SK-N-MC (cell line): ENCODE results near the gene TADA2B.

Experiments
- DNase-seq: peaks from one replicate; pipeline ENCODE4 v3.0.0-alpha.2; 2011; ENCODE audit warnings: low read depth, low spot score
- H3K27ac ChIP-seq: fragments of 200-600 bp; sonication (generic); 2 replicates; pipeline ENCODE4 v1.5.1; 2016; ENCODE audit warnings: mixed run types
- H3K36me3 ChIP-seq: fragments of 200-600 bp; sonication (generic); 2 replicates; pipeline ENCODE4 v1.6.1; 2017; ENCODE audit warnings: antibody characterized with exemption, low read length, mixed read lengths; ENCODE audit not compliant: insufficient read depth
- H3K4me3 ChIP-seq: fragments of 200-600 bp; sonication (generic); 2 replicates; pipeline ENCODE4 v1.5.1; 2016
- H3K9ac ChIP-seq: fragments of 200-600 bp; sonication (generic); 2 replicates; pipeline ENCODE4 v1.8.0; 2017; ENCODE audit warnings: mixed run types, mixed read lengths; ENCODE audit not compliant: insufficient read length
- H3K9me3 ChIP-seq: fragments of 200-600 bp; sonication (generic); 2 replicates; pipeline ENCODE4 v1.6.1; 2017; ENCODE audit warnings: low read depth, mild to moderate bottlenecking, antibody characterized with exemption, low read length, moderate library complexity, mixed read lengths
- EZH2 ChIP-seq: fragments of 200-600 bp; sonication (generic); IDR thresholded peaks from one replicate; pipeline ENCODE4 v1.6.1; 2017; ENCODE audit warnings: antibody characterized with exemption
- FOXP2 ChIP-seq: optimal IDR thresholded peaks from 2 replicates; pipeline ENCODE3; 2011; ENCODE audit warnings: mild to moderate bottlenecking, moderate library complexity; ENCODE audit not compliant: insufficient read depth; ENCODE audit errors: extremely low read length, control extremely low read depth
- POLR2AphosphoS5 ChIP-seq: IDR thresholded peaks from 2 replicates; pipeline ENCODE4 v1.6.1; 2012; ENCODE audit warnings: mild to moderate bottlenecking, low read depth, low read length, borderline replicate concordance

Gene TADA2B

GRCh38 chr4:7020856-7021255 lies 22.3 kb upstream of the TADA2B start:
- no peak for DNase-seq
- H3K9ac ChIP-seq: no peak overlapping the region
- no peak overlapping the region for H3K4me3 ChIP-seq
- H3K36me3 ChIP-seq: no peaks in the 10 kb centered on the region; the same call in 1 of the 2 replicates
- TF ChIP-seq FOXP2 (no peak), EZH2 (no peak), POLR2AphosphoS5 (no peak)
- no peaks in the 10 kb centered on the region for H3K9me3 ChIP-seq
- no peak overlapping the region for H3K27ac ChIP-seq

- no peak overlapping the region for H3K4me3 ChIP-seq
- no peak overlapping the region for H3K27ac ChIP-seq
- no peak overlapping the region for H3K9ac ChIP-seq
- H3K9me3 ChIP-seq: no peaks in the 10 kb centered on the region
- H3K36me3 ChIP-seq: no peaks in the 10 kb centered on the region; the same call in 1 of the 2 replicates
- no peak for DNase-seq
- no peak for TF ChIP-seq EZH2
- TF ChIP-seq POLR2AphosphoS5: no peak
- no peak for TF ChIP-seq FOXP2
These were observed 21.8 kb upstream of the TADA2B start for GRCh38 chr4:7021355-7021754.

GRCh38 chr4:7021930-7022664 lies 21.1 kb upstream of the TADA2B start:
- Histone ChIP-seq H3K9me3 (no peaks in the 10 kb centered on the region), H3K36me3 (no peaks in the 10 kb centered on the region), H3K9ac (no peak overlapping the region), H3K27ac (no peak overlapping the region), H3K4me3 (no peak overlapping the region)
- TF ChIP-seq FOXP2 (no peak), POLR2AphosphoS5 (no peak), EZH2 (no peak)
- DNase-seq: no peak

GRCh38 chr4:7023486-7023885 lies 19.7 kb upstream of the TADA2B start:
- TF ChIP-seq EZH2 (no peak), FOXP2 (no peak)
- Histone ChIP-seq H3K36me3 (no peaks in the 10 kb centered on the region), H3K27ac (no peak overlapping the region), H3K4me3 (no peak overlapping the region), H3K9me3 (no peaks in the 10 kb centered on the region), H3K9ac (no peak overlapping the region)
- no peak for DNase-seq

GRCh38 chr4:7023901-7024300 lies 19.3 kb upstream of the TADA2B start:
- H3K27ac ChIP-seq: no peak overlapping the region
- no peaks in the 10 kb centered on the region for H3K9me3 ChIP-seq
- DNase-seq: no peak
- H3K36me3 ChIP-seq: no peaks in the 10 kb centered on the region
- TF ChIP-seq POLR2AphosphoS5 (no peak), FOXP2 (no peak), EZH2 (no peak)
- H3K4me3 ChIP-seq: no peak overlapping the region
- H3K9ac ChIP-seq: no peak overlapping the region

GRCh38 chr4:7024336-7024890 lies 18.8 kb upstream of the TADA2B start:
- H3K36me3 ChIP-seq: no peaks in the 10 kb centered on the region
- H3K4me3 ChIP-seq: no peak overlapping the region
- TF ChIP-seq EZH2 (no peak), POLR2AphosphoS5 (no peak), FOXP2 (no peak)
- no peak overlapping the region for H3K9ac ChIP-seq
- H3K9me3 ChIP-seq: no peaks in the 10 kb centered on the region
- no peak for DNase-seq
- H3K27ac ChIP-seq: no peak overlapping the region

GRCh38 chr4:7025040-7025602 lies 18.1 kb upstream of the TADA2B start:
- DNase-seq: no peak
- Histone ChIP-seq H3K4me3 (no peak overlapping the region), H3K9me3 (no peaks in the 10 kb centered on the region), H3K36me3 (no peaks in the 10 kb centered on the region), H3K27ac (no peak overlapping the region), H3K9ac (no peak overlapping the region)
- TF ChIP-seq FOXP2 (no peak), POLR2AphosphoS5 (no peak), EZH2 (no peak)

- TF ChIP-seq EZH2 (no peak), POLR2AphosphoS5 (no peak), FOXP2 (no peak)
- Histone ChIP-seq H3K9me3 (no peaks in the 10 kb centered on the region), H3K27ac (no peak overlapping the region), H3K9ac (no peak overlapping the region), H3K36me3 (no peaks in the 10 kb centered on the region), H3K4me3 (no peak overlapping the region)
- DNase-seq: no peak
These were observed 17.1 kb upstream of the TADA2B start for GRCh38 chr4:7026107-7026506.
